Kidney epithelial cell (primary cell): ENCODE measurements around the gene HMCN1. TPM values are rescaled to one million over a fixed set of nuclear protein-coding genes. Genes with fewer than 3 reads are reported as not detected.

Experiments
- DNase-seq: peaks from one replicate; pipeline ENCODE4 v3.0.0-alpha.2; 2010; ENCODE audit warnings: low read depth
- H3K27me3 ChIP-seq: 2 replicates; pipeline ENCODE4 v1.6.0; 2011; ENCODE audit warnings: low read length; ENCODE audit not compliant: control insufficient read depth, insufficient read depth
- H3K36me3 ChIP-seq: 2 replicates; pipeline ENCODE4 v1.5.1; 2011; ENCODE audit warnings: low read length; ENCODE audit not compliant: control insufficient read depth, insufficient read depth
- H3K4me3 ChIP-seq: 2 replicates; pipeline ENCODE4 v1.5.1; 2011; ENCODE audit warnings: low read depth, mild to moderate bottlenecking, control low read depth, low read length
- total RNA-seq: library from RNA; depleted of rRNA; stranded (reverse); fragments of >200 nt; gene quantifications from 2 replicates; pipeline ENCODE4 v1.2.3, GENCODE V29; 2015
- TF ChIP-seq, protein P1 (sequence below): IDR thresholded peaks from 2 replicates; pipeline ENCODE4 v1.5.1; 2011; ENCODE audit warnings: mild to moderate bottlenecking, moderate library complexity, low read length, control low read depth, inconsistent platforms; ENCODE audit not compliant: insufficient read depth, poor library complexity, severe bottlenecking

Gene HMCN1
- total RNA-seq, 1 donor from 2014 or later = 1.3 TPM

DNA sequence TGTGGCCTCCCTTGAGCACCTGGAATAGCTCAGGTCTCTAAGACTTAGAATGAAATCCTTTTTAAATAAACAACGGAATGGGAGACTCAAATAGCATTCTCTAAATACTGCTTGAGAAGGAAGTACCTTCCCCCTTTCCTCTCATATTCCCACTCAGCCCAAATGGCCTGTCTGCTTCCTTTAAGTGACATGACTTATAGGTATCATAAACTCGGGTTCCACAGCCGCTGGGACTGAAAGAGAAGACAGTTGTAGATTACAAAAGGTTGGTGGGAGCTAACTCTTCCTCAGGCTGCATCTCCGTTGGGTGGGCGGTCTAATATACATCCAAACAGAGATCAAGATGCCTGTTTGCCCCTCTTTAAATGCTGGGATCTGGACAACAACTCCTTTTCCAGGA is 1.2 kb upstream of the HMCN1 start:
- TF ChIP-seq, protein P1, sequence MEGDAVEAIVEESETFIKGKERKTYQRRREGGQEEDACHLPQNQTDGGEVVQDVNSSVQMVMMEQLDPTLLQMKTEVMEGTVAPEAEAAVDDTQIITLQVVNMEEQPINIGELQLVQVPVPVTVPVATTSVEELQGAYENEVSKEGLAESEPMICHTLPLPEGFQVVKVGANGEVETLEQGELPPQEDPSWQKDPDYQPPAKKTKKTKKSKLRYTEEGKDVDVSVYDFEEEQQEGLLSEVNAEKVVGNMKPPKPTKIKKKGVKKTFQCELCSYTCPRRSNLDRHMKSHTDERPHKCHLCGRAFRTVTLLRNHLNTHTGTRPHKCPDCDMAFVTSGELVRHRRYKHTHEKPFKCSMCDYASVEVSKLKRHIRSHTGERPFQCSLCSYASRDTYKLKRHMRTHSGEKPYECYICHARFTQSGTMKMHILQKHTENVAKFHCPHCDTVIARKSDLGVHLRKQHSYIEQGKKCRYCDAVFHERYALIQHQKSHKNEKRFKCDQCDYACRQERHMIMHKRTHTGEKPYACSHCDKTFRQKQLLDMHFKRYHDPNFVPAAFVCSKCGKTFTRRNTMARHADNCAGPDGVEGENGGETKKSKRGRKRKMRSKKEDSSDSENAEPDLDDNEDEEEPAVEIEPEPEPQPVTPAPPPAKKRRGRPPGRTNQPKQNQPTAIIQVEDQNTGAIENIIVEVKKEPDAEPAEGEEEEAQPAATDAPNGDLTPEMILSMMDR = no peak
- DNase-seq = no peak

DNA sequence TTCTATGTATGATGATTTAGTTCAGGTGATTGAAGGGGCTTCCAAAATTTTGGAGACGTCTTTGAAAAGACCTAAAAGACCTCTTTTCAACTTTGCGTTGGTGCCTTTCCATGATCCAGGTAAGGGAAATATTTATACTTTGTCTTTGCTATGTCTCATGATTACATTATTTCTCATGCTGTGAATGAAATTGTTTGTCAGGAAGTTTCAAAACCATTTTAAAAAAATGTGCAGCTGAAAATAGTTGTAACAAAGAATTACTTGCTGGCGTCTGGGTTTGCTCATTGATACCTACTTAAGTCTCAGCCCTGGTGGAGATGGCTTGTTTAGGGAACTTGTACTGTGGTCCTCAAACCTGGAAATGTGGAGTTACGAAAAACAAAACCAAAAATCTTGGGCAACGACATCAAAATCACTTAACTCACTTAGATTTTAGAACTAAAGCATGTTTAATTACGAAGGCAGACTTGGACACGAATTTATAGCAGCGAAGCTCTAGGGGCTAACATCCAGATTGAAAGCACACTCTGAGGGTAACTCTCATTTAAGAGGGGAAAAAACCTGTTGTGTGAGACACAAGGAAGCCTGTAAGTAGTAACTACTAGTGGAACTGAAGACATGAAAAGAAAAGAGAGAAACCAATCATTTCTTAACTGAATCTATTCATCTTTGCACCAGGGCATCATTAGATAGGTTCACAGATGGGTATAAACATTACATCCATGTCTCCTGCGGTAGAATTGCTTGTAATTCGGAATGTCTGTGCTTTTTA is 924 bp downstream of the HMCN1 start:
- TF ChIP-seq, protein P1 = no peak
- H3K4me3 ChIP-seq = peak overlapping the region; percentile 58
- no peaks in the 10 kb centered on the region for H3K27me3 ChIP-seq
- DNase-seq = no peak
- no peaks in the 10 kb centered on the region for H3K36me3 ChIP-seq

More for the DNA sequence above, 1.2 kb upstream of the HMCN1 start:
- Histone ChIP-seq H3K4me3 (no peak overlapping the region), H3K36me3 (no peaks in the 10 kb centered on the region), H3K27me3 (no peaks in the 10 kb centered on the region)

DNA sequence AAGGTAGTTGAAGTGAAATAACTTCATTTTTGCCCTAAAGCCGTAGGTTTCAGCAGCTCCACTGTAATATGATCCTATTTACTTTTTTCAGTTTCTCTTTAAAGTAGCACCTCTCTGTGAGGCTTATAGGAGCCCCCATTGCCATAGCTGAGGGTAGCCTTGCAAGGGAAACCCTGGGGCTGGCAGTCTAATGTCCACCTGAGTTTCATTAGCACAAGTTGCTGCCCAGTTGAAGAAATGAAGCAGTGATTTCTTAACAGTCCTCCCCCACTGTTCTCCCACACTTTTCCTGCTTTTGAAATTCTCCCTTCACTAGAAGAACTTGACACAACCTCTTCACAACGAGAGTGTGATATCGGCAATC is 1.5 kb downstream of the HMCN1 start:
- no peak for DNase-seq
- H3K27me3 ChIP-seq = no peaks in the 10 kb centered on the region
- no peaks in the 10 kb centered on the region for H3K36me3 ChIP-seq
- TF ChIP-seq, protein P1 = no peak
- peak overlapping the region; percentile 58 for H3K4me3 ChIP-seq

DNA sequence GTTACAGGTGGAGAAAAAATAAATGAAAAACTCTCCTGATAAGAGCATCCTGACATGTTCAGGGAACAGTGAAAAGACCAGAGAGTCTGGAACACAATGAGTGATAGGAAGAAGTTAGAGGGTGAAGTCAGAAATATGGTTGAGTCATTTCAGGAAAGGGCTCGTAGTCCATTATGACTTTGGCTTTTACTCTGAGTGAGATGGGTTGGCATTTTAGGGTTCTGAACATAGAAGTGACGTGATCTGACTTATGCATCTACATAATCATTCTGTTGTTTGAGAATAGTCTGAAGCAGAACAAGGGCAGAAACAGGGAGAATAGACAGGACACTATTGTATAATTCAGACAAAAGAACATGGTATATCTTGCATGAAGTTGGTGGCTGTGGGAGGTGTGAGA is 5.8 kb downstream of the HMCN1 start:
- DNase-seq = no peak
- Histone ChIP-seq H3K36me3 (no peaks in the 10 kb centered on the region), H3K27me3 (no peaks in the 10 kb centered on the region), H3K4me3 (no peak overlapping the region)
- TF ChIP-seq, protein P1 = no peak

DNA sequence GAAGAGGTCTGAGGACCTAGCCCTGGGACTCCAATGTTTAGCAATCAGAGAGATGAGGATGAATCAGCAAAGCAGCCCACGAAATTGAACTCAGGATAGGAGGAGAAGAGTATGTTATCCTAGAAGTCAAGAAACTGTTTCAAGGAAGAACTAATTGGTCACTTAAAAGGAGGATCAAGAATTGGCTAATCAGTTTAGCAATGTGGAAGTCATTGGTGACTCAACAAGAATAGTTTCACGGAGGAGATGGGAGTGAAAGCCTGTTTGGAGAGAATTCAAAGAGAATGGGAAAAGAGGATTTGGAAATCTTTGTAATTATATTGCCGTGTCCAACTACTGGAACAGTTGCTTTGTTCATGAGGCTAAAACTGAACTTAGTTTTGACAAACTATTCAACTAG is 7.4 kb downstream of the HMCN1 start:
- H3K36me3 ChIP-seq = no peaks in the 10 kb centered on the region
- H3K27me3 ChIP-seq = no peaks in the 10 kb centered on the region
- TF ChIP-seq, protein P1 = no peak
- H3K4me3 ChIP-seq = no peak overlapping the region
- DNase-seq = no peak

DNA sequence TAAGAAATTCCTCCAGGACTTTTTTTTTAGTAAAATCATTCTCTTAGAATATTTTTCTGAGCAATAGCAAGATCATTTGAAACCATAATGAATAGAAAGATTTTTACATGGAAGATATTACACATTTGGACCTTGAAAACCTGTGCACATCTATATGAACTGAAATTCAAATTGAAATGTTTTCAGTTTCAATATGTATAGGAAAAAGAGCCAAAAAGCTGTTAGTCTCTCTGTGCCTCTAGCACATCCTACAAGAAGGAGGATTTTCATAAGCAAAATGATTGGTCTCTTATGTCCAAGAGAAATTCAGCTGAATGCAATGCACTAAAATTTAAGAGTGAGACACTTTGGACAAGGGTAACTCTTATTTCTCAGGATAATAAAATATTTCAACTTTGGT is 8.2 kb downstream of the HMCN1 start:
- TF ChIP-seq, protein P1 = no peak
- H3K36me3 ChIP-seq = no peaks in the 10 kb centered on the region
- DNase-seq = no peak
- no peaks in the 10 kb centered on the region for H3K27me3 ChIP-seq
- no peak overlapping the region for H3K4me3 ChIP-seq
